ENCODE results near the gene EEF1A2. TPM values are rescaled to one million over a fixed set of nuclear protein-coding genes. Genes with fewer than 3 reads are reported as not detected.
"Not testable (repeated sequence)": the region's sequence is repeated elsewhere in the genome, so short reads cannot be mapped to it uniquely, and the experiment has no call there.

The EEF1A2 gene
- total RNA-seq, 1 donor from 2014 or later = 1,346 TPM

DNA sequence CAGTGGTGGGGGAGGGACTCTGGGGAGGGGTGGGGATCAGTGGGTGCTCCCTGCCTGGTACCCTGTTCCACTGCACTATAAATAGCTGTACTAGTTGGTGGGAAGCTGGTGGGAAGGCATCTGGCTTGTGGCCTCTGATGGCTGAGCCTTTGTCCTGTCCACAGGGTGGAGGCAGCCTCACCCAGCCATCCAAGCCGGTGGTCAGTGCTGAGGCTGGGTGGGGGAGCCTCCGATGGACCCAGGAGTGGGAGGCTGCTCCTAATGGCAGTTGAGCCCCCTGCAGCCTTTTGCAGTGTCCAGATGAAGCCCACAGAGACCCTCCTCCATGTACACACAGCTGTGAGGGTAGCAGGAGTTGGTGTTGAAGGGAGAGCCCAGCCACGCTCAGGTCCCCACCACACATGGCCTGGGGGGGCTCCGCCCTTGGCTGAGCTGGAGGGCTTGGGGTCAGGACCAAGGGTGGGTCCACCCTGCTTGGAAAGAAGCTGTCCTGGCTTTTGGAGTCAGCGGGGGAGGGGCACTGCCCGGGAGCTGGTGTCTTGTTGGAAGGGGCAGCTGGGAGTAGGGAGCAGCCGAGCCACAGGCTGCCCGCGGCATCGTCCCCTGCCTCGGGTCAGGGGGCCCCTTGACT is 24.2 kb upstream of the EEF1A2 start:
- ATAC-seq (no peak), DNase-seq (peak; percentile 34)

GRCh38 chr20:63522091-63522868 is 23.4 kb upstream of the EEF1A2 start:
- ATAC-seq (no peak), DNase-seq (peak; percentile 30)
- intact Hi-C loops (cut with micrococcal nuclease) = no loop called here

More for the DNA sequence above, 24.2 kb upstream of the EEF1A2 start:
- intact Hi-C loops (cut with micrococcal nuclease) = no loop called here

DNA sequence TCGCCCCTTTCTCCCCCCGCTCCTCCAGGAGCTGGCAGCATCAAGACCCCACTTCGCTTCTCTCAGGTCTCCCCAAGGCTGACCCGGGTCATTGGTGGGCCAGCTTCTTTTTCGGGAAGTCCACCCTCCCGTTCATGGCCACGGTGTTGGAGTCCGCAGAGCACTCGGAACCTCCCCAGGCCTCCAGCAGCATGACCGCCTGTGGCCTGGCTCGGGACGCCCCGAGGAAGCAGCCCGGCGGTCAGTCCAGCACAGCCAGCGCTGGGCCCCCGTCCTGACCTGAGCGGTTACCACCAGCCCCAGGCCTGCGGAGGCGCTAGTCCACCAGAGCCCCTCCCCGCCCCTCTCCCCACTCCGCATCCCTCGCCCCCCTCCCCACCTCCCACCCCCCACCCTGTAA is 22.7 kb upstream of the EEF1A2 start:
- intact Hi-C loops (cut with micrococcal nuclease) = no loop called here
- ATAC-seq (no peak), DNase-seq (peak; percentile 47)

- ATAC-seq (peak; percentile 63), DNase-seq (peak; percentile 88)
- intact Hi-C loops (cut with micrococcal nuclease) = no loop called here
These were observed 22.2 kb upstream of the EEF1A2 start for GRCh38 chr20:63520934-63521601.

GRCh38 chr20:63520504-63520933 is 21.6 kb upstream of the EEF1A2 start, which contains the start of gene PPDPF:
Gene PPDPF, plus strand, starts transcription at chr20:63520765. Its CDS starts 544 bp downstream, at chr20:63521309.
- ATAC-seq = peak; percentile 91
- intact Hi-C loops (cut with micrococcal nuclease) = no loop called here
- peak; percentile 94 for DNase-seq

DNA sequence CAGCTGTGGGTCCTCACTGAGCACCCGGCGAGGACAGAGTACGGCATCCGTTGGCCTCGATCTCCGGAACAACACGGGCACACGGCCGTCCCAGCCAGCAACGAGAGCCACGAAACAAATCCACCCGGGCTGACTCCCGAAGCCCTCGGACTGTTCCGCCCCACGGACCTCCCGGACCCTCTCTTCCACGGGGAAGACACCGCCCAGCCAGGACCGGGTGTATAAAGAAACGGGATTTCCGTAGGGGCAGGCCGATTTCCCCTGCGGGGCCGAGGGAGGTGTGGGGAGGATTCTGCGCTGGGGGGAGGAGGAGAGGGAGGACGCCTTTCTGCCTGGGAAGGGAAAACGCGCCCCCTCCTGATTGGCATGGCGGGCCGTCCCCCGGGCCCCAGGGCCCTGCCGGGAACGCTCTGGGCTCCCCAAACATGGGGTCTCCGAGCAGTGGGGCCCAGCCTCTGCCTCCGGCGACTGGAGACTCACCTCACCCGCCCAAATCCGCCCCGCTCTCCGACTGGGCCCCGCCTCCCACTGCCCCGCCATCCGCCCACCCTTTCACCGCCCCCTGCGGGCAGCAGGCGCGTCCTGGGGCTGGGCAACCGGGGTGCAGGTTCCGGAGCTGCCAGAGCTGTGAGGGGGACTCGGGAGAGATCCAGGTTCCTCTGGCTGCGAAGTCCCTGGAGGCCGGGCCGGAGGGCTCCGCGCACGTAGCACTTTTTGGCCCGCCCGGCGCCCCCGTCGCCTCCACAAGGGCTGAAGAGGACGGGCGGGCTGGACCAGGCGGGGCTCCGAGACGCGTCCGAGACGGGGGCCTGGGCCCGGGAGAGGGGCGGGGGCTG is 21.0 kb upstream of the EEF1A2 start:
- DNase-seq (peak; percentile 81), ATAC-seq (peak; percentile 71)
- intact Hi-C loops (cut with micrococcal nuclease) = no loop called here

DNA sequence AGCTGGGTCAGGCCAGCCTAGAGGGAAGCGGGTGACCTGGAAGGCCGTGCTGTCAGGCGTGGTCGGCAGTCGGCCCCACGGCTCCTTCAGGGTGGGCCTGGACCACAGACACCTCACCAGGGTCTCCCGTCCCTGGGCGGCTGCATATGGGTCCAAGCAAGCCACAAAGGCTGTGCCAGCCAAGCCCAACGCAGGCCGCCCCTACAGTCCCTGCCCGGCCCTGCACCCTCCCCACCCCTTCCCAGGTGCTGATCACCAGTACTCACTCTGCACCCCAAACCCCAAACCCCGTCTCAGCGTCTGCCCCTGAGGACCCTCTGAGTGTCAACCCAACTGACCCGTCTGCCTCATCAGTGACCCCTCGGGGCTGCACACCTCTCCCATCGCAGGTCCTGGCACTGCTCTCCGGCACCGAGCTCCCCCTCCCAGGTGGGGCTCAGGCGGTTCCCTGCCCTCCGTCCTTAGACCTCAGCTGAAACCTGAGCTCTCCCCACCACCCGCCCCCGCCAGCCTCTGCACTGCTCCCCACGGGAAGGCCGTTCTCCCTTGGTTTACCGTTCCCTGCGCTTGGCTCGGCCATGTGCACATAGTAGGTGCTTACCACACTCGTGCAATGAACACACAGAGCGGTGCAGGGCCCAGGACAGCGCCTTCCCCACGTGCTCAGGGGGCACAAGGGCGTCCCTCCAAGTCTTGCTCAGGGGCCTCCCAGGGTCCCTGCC is 20.2 kb upstream of the EEF1A2 start:
- DNase-seq (peak; percentile 30), ATAC-seq (no peak)
- intact Hi-C loops (cut with micrococcal nuclease) = no loop called here

- no peak for ATAC-seq
- DNase-seq = peak; percentile 35
- intact Hi-C loops (cut with micrococcal nuclease) = no loop called here
These were observed 19.5 kb upstream of the EEF1A2 start for GRCh38 chr20:63518351-63518861.

- ATAC-seq (no peak), DNase-seq (peak; percentile 26)
- intact Hi-C loops (cut with micrococcal nuclease) = no loop called here
These were observed 18.8 kb upstream of the EEF1A2 start for GRCh38 chr20:63517376-63518309.

- ATAC-seq; intact Hi-C loops (cut with micrococcal nuclease); DNase-seq: not testable (repeated sequence)
These were observed 15.6 kb upstream of the EEF1A2 start for GRCh38 chr20:63514520-63514919.

DNA sequence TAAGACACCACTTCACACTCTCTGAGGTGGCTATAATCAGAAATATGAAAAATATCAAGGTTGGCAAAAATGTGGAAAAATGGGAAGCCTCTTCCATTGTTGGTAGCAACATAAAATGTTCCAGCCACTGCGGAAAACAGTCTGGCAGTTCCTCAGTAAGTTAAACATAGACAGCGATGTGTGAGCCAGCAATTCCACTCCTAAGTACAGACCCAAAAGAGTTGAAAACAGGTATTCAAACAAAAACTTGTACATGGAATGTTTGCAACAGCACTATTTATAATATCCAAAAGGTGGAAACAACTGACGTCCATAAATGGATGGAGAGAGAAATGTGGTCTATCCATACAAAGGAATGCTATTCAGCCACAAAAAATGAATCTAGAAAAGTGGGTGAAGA is 14.3 kb upstream of the EEF1A2 start:
- ATAC-seq (no peak), DNase-seq (no peak)
- intact Hi-C loops (cut with micrococcal nuclease) = no loop called here

- intact Hi-C loops (cut with micrococcal nuclease) = no loop called here
- ATAC-seq (peak; percentile 83), DNase-seq (no peak)
These were observed 10.2 kb upstream of the EEF1A2 start for GRCh38 chr20:63509088-63509564.

DNA sequence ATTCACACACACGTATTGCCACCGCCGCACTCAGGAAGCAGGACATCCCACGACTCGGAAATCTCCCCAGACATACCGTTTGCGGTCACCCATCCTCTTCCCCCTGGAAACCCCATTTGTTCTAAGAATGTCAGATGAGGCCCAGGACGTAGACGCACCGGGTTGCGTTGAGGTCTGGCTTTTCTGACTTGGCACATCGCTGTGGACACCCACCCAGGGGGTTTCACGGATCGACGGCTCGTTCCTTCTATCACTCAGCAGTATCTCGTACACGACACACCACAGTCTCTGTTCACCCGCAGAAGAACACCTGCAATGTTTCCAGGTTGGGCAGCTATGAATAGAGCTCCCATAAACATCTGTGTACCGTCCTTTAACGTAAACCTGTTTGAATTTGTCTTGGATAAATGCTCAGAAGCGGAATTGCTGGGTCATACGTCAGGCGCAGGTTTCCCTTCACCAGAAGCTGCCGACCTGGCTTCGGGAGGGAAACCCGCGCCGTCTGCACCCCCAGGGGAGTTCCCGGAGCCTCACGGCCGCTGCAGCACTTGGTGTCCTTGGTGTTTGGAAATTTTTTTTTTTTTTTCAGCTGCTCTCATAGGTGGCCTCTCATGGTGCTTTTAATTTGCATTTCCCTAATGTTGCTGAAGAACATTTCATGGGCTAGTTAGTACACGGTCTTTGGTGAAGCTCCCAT is 9.3 kb upstream of the EEF1A2 start:
- intact Hi-C loops (cut with micrococcal nuclease) = no loop called here
- ATAC-seq (no peak), DNase-seq (no peak)

GRCh38 chr20:63507083-63507743 is 8.3 kb upstream of the EEF1A2 start:
- ATAC-seq = no peak
- intact Hi-C loops (cut with micrococcal nuclease) = no loop called here
- DNase-seq = no peak

DNA sequence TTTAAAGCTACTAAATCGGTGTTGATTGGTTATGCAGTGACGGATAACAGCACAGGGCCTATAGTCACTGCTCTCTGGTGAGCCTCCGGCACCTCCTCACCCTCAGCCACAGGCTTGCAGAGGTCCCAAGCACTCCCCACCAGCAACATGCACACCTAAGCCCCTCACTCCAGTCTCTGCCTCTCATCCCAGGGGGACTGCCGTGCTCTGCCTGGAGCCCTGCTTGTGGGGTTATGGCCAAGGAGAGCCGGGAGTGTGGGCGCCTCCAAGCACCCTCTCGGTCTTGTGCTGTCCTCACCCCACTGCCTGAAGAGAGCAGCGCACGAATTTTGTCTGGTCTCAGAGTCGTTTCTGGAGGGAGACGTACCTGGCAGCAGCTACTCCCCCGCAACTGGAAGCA is 6.8 kb upstream of the EEF1A2 start:
- intact Hi-C loops (cut with micrococcal nuclease) = no loop called here
- no peak for DNase-seq

GRCh38 chr20:63505281-63505680 is 6.4 kb upstream of the EEF1A2 start:
- intact Hi-C loops (cut with micrococcal nuclease) = no loop called here
- no peak for ATAC-seq
- DNase-seq = no peak

More for the DNA sequence above, 6.8 kb upstream of the EEF1A2 start:
- ATAC-seq = no peak

All from left ventricle myocardium superior (tissue), 1 donor.